HK-2 (cell line): ENCODE measurements around the gene SLC22A5.
A peak's percentile ranks its signal among the peaks of the same experiment; 100 is the strongest.

Experiments
- DNase-seq: peaks from one replicate; pipeline ENCODE4 v3.0.0-alpha.2; 2018; ENCODE audit not compliant: unreplicated experiment

The SLC22A5 gene

DNA sequence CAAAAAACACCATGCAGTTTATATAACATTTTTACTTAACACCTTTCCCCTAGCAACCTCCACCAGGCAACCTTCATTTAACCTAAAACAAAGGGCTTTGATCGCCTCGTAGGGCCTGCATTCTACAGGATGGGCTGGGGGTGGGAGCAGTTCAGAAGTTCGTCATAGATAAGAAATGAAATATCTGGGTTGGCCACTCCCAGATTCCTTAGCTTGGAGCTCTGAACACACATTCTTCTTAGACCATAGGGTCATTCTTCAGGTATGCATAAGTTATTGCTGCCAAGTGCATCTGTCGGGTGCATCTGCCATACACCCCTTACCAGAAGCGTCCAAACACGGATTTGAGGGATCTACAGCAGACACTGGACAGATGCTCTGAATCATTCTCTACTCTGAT lies 4.3 kb upstream of the SLC22A5 start:
- no peak for DNase-seq

DNA sequence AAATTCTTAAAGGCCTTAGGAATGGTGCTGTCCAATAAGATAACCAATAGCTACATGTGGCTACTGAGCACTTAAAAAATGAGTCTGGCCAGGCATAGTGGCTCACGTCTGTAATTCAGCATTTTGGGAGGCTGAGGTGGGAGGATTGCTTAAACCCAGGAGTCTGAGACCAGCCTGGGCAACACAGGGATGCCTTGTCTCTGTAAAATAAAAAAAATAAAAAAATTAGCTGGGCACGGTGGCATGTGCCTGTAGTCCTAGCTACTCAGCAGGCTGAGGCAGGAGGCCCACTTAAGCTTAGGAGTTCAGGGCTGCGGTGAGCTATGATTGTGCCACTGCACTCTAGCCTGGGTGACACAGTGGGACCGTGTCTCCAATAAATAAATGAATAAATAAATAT lies 1.3 kb upstream of the SLC22A5 start:
- no peak for DNase-seq

DNA sequence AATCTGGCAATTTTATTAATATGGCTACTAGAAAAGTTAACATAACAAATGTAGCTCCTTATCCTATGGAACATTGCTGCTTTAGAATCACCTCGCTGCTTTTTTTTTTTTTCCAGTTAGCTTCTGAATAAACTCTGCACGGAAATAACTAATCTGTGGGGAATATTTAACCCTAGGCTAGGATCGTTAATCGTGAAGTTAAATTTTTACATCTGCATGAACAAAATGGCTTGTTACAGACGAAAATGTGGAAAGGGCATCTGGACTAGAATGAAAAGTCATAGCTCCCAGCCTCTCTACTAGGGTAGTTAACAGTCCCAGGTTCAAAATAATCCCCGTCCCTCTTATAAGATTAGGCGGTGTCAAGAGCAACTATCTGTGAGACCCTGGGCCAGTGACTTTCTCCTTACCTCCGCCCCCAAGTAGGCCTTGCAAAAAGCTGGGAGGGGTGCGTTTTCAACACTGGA lies 470 bp upstream of the SLC22A5 start:
- DNase-seq, result no peak

DNA sequence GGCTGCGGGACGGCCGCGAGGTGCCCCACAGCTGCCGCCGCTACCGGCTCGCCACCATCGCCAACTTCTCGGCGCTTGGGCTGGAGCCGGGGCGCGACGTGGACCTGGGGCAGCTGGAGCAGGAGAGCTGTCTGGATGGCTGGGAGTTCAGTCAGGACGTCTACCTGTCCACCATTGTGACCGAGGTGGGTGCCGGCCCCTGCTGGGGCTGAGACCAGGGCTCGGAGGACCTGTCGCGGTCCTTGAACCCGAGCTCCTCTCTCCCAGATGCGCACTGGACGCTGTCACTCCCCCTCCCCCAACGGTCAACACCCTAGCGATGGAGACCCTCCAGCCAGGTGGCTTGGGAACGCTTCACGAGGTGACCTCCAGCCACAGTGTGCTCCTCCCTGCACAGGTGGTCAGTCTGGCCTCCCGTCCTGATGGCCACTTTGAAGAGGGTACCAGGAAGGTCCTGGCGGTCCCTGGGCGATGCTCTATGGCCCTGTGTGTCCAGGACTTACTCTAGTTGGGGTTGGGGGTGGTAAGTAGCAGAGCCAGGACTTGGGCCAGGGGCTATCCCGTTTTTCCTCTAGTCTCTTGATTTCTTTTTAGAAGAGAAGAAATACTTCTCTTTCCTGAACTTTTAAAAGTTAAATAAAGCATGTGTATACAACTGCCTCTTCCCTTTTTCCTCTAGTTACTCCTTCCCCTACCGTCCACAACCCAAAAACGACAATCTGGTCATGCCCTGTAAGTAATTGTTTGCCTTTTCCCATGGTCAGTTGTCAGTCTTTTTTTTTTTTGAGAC lies 866 bp downstream of the SLC22A5 start:
- DNase-seq, result no peak

GRCh38 chr5:132370971-132371602 lies 1.6 kb downstream of the SLC22A5 start:
- DNase-seq, result no peak

DNA sequence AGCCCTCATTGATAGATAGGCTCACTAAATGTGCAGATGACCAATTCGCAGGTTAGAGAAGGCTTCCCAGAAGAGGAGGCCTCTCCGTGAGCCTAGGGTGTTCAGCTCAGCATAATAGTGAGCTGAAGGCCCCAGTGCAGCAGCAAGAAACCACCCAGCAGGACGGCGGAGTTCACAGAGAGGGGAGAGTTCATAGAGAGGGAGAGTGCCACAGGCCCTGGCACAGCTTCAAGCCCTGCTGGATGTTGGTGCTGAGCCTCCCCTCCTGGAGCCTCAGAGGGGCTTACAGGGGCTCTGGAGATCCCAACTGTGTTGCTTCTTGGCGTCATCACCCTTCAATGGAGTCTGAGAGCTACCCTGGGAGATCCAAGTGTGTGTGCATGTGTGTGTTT lies 2.1 kb downstream of the SLC22A5 start:
- no peak for DNase-seq

GRCh38 chr5:132372127-132372526 lies 2.6 kb downstream of the SLC22A5 start:
- DNase-seq, result no peak

DNA sequence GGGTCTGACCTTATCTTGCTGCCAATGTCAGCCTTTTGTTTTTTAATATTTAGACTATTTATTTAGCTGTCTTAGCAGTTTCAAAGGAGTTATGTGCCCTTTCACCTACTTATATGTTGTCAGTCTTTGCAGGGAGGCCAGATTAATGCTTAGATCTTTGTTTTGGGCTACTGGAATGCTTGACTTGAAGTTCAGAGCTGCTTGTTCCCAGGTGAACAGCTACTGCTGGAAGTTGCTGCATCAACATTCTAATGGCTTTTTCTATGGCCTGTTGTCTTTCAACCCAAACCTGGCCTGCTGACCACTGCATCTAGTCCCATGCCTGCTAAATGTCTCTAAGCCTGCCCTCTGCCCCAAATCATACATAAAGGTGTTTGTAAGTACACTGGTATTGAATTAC lies 3.0 kb downstream of the SLC22A5 start:
- DNase-seq, result no peak

DNA sequence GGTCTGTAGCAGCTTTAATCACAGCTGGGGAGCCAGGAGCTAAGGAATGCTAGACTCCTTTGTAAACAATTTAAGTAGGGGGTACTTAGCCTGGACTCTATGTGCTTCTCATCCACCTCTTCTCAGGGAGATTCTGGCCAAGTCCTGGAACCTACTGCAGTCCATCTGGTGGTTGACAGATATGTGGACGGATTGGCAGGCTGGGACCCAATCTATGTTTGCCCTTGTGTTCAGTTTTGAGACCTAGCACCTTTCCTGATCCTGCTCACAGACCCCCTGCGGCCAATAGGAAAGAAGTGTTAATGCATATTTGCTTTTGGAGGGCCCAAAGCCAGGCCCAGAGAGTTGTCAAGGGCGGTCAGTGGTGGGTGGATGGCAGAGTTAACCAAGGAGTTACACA lies 6.4 kb downstream of the SLC22A5 start:
- DNase-seq, result no peak

DNA sequence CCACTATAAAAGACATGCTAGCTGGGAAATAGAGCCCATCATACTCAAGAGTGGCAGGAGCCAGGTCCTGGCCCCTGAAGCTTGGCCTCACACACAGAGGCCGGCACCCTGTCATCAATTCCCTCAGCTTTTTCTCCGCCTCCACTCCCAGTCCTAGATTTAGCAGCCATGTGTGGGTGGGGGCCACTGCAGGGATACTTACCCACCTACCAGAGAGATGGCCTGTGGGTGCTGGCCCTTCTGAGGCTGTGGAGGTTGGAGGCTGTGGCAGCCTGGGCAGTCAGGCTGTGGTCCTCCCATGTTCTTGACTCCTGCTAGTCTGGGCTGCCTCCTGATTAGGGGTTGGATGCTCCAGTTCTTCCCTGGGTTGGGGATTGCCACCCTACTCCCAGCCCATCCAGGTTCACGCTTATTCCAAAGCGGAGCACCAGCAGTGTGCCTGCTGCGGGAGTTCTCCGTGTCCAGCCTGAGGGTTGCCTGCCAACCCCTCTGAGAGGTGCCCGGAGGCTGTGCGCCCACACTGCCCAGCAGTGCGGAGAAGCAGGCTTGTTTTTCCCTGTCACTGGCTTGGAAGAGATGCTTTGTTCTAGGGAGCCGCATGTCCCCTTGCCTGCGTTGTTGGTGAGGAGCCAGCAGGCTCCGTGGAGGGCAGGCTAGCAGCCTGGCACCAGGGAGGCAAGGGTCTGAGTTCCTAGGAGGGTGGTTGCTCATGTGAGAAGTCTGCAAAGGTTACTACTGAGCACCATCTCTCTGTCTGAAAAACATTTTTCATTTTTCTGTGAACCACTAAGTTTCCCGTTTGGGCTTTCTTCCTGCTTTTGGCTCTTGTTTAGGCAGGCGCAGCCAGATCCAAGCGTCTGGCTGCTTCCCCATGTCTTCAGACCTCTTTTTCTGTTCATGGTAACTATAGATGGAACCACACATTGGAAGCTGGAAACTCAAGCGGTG lies 7.5 kb downstream of the SLC22A5 start:
- no peak for DNase-seq

GRCh38 chr5:132377738-132378137 lies 8.2 kb downstream of the SLC22A5 start:
- no peak for DNase-seq

- DNase-seq, result no peak
Measured at GRCh38 chr5:132378580-132378979, 9.1 kb downstream of the SLC22A5 start.

GRCh38 chr5:132380047-132380446 lies 10.5 kb downstream of the SLC22A5 start:
- DNase-seq, result no peak

GRCh38 chr5:132380741-132381140 lies 11.2 kb downstream of the SLC22A5 start:
- no peak for DNase-seq

- DNase-seq, result no peak
Measured at GRCh38 chr5:132381614-132382013, 12.1 kb downstream of the SLC22A5 start.

DNA sequence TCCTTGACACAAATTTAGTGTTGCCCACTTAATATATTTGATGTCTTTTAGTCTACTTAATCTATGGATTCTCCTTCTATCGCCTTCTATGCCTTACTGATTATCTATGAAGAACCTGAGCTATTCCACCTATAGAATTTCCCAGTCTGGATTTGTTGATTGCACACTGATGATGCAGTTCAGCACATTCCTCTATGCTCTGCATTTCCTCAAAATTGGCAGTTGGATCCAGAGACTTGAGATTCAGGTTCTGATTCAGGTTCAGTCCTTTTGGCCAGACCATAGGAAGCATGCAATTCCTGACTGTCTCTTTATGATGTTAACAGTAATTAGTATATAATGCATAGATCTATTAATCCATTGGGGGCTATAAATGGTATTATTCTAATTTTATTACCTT lies 13.8 kb downstream of the SLC22A5 start:
- DNase-seq, result no peak

DNA sequence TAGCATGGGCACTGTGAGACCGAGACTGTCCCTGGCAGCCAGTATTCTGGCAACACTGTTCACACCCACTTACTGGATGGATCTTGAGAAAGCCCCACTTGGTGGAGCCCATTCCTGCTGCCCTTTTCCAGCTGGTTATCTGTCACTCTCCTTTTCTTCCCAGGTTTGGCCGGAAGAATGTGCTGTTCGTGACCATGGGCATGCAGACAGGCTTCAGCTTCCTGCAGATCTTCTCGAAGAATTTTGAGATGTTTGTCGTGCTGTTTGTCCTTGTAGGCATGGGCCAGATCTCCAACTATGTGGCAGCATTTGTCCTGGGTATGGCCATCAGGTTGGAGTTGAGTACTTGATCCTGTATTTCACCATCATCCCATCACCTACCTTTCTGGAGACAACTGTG lies 14.5 kb downstream of the SLC22A5 start:
- no peak for DNase-seq

DNA sequence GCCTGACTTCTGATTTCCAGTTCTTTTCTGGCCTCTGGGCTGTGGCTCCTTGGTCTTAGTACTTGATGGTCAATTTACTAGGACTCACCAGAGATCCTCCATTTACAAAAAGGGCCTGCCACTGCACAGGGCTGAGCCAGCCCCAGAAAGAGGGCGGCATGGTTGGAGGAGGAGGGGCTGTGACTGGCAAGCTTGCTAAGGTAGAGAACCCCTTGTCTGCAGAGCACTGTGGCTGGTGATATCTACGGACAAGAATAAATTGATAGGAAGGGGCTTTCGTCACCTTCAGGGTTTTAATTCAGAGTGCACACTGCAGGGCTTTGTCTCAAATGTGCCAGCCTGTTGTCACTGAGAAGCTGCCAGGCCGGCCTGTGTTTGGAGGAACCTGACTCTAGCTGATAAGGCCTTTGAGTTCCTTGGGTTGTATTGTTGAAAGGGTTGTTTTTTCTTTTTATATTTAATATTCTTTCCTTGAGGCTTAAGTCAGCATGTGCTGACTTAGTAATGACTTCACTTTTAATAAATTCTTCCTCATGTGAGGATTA lies 15.1 kb downstream of the SLC22A5 start:
- no peak for DNase-seq

DNA sequence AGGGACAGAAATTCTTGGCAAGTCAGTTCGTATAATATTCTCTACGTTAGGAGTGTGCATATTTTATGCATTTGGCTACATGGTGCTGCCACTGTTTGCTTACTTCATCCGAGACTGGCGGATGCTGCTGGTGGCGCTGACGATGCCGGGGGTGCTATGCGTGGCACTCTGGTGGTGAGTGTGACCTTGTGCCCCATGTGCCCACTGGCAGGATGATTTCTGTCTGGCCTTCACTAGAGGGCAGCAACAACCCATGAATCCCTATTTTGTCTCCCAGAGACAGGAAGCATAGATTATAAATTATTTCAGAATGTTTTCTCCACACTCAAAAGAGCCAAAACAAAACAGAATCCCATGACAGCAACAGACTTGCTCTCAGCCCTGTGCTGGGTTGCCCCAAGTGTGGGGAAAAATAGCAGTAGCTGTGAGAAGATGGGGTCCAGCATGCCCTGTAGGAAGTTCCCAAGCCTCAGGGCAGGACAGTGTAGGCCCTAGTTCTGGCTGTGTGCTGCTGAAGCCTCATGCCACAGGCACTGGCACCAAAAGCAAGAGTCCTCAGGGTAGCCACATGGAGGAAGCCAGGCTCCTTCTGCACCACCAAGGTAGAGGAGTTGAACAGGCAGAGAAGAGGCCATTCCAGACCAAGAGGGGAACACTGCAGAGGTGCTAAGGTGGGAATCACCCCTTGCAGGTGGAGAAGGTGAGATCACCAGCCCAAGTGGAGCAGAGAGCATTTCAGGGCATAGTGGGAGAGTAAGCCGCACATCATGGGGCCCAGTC lies 16.0 kb downstream of the SLC22A5 start:
- DNase-seq, result peak; percentile 31

DNA sequence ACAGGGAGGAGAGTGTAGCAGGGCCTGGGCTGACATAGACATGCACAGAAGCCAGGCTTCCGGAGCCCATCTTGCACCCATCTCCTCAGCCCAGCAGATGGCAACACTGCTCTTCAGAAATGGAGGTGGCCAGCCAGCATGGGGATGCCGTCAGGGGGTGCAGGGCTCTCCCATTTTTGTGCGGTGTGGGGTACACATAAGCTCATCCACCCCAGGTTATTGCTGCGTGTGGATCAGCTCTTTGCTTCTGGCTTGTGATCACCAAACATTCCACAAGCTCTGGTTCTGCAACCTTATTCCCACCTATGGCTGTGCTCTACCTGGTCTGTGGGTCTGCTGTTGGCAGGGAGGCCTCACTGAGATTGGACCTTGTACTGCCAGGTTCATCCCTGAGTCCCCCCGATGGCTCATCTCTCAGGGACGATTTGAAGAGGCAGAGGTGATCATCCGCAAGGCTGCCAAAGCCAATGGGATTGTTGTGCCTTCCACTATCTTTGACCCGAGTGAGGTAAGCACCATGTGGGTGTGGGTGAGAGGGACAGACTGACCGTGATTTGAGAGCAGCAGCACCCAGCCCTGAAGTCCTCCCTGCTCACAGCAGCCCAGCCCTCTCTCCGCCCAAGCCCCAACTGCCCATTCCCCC lies 17.3 kb downstream of the SLC22A5 start:
- peak; percentile 64 for DNase-seq

DNA sequence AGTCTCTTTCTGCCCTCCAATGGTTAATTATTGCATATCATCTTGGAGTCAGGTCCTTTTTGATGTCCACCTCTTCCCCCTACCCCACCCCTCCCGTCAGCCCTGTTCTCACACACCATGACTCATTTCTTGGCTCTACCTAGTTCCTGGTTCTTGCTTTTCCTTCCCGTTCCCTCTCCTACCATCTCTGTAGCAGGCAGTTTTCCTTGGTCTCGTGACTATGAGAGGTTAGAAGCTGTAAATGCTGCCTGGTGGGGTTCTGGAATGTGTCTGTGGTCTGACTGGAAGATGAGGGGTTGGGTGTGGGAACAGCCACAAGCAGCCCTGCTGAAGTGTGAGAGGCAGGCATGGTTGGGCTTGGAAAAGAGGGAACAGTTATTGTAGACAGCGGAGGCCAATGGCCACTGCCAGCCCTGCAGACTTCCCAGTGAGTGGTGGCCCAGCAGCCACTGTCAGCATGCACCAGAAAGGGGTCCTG lies 18.2 kb downstream of the SLC22A5 start:
- DNase-seq, result peak; percentile 81
